Spleen (tissue), 7 donors: Measurements from ENCODE around the gene TBC1D3E.
"Not testable (repeated sequence)": the region's sequence is repeated elsewhere in the genome, so short reads cannot be mapped to it uniquely, and the experiment has no call there.

Experiments used
- POLR2A ChIP-seq, 3 donors: fragments of 450-650 bp; IDR thresholded peaks; one replicate each; pipeline ENCODE4 v1.5.1; 2017; ENCODE audit warnings: antibody characterized with exemption in 3 of 3, mild to moderate bottlenecking in 1 of 3
- TF ChIP-seq, protein P1 (sequence below), 11 experiments: fragments of 200-600 bp in 7 of 11; fragments of 450-650 bp in 4 of 11; sonication (generic) in 4 of 11; IDR thresholded peaks in 8 of 11; conservative IDR thresholded peaks in 3 of 11; 1 replicate in 7 of 11; 2 replicates in 4 of 11; pipeline versions ENCODE4 v1.4.0 to v1.8.0; 2016 to 2021; ENCODE audit warnings: antibody characterized with exemption in 11 of 11, inconsistent platforms in 4 of 11, mild to moderate bottlenecking in 1 of 11
- donor health status: DM: no; HTN: no; CAD: no; lungs with moderate emphysema.
- donor health status: DM: no; HTN: no; CAD: no.
- donor health status: DM: no; HTN: no; CAD: no.

GRCh38 chr17:38119829-38120228 lies 7.9 kb upstream of the TBC1D3E start:
- TF ChIP-seq POLR2A (IDR thresholded peaks at IDR 0.05): not testable (repeated sequence)
- TF ChIP-seq, protein P1, sequence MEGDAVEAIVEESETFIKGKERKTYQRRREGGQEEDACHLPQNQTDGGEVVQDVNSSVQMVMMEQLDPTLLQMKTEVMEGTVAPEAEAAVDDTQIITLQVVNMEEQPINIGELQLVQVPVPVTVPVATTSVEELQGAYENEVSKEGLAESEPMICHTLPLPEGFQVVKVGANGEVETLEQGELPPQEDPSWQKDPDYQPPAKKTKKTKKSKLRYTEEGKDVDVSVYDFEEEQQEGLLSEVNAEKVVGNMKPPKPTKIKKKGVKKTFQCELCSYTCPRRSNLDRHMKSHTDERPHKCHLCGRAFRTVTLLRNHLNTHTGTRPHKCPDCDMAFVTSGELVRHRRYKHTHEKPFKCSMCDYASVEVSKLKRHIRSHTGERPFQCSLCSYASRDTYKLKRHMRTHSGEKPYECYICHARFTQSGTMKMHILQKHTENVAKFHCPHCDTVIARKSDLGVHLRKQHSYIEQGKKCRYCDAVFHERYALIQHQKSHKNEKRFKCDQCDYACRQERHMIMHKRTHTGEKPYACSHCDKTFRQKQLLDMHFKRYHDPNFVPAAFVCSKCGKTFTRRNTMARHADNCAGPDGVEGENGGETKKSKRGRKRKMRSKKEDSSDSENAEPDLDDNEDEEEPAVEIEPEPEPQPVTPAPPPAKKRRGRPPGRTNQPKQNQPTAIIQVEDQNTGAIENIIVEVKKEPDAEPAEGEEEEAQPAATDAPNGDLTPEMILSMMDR (IDR thresholded peaks at IDR 0.05 in 8 of 11, conservative IDR thresholded peaks at IDR 0.05 in 3 of 11): not testable (repeated sequence)
